Activated CD8-positive, alpha-beta memory T cell treated with anti-CD3 and anti-CD28 coated beads, Interleukin-2, amount 50 U/mL, for 48 hours (primary cell): ENCODE results near the gene PLEKHF1.
"Not testable (repeated sequence)": the region's sequence is repeated elsewhere in the genome, so short reads cannot be mapped to it uniquely, and the experiment has no call there.

Source experiments
- DNase-seq: peaks from one replicate; pipeline ENCODE4 v3.0.0-alpha.2; 2020

Gene PLEKHF1

GRCh38 chr19:29705706-29706105, 40.4 kb downstream of the PLEKHF1 start:
- DNase-seq = no peak

GRCh38 chr19:29706635-29707034, 41.4 kb downstream of the PLEKHF1 start:
- DNase-seq = no peak

- DNase-seq = no peak
These were observed 43.5 kb downstream of the PLEKHF1 start for GRCh38 chr19:29708554-29709439.

- not testable (repeated sequence) for DNase-seq
These were observed 44.2 kb downstream of the PLEKHF1 start for GRCh38 chr19:29709440-29709798.

GRCh38 chr19:29711584-29712132, 46.4 kb downstream of the PLEKHF1 start:
- DNase-seq = no peak

- no peak for DNase-seq
These were observed 47.7 kb downstream of the PLEKHF1 start for GRCh38 chr19:29712744-29713516.

- DNase-seq = no peak
These were observed 49.2 kb downstream of the PLEKHF1 start for GRCh38 chr19:29714371-29714952.

- DNase-seq = peak; percentile 85
These were observed 49.9 kb downstream of the PLEKHF1 start, which contains the start of gene C19orf12 for GRCh38 chr19:29714953-29715700. TSS of gene C19orf12 (minus strand) at chr19:29715261. CDS start at chr19:29708413, 6,848 bp downstream.

GRCh38 chr19:29715701-29716581, 50.7 kb downstream of the PLEKHF1 start:
- no peak for DNase-seq

- DNase-seq = no peak
These were observed 51.8 kb downstream of the PLEKHF1 start for GRCh38 chr19:29717051-29717450.

- peak; percentile 72 for DNase-seq
These were observed 58.9 kb downstream of the PLEKHF1 start for GRCh38 chr19:29724102-29724641.

- DNase-seq = no peak
These were observed 59.5 kb downstream of the PLEKHF1 start for GRCh38 chr19:29724746-29725145.
